ENCODE results near the gene DAAM1.

Gene DAAM1

GRCh38 chr14:59188461-59189090, at the start of gene DAAM1:
Gene DAAM1, plus strand, starts transcription at chr14:59188667. Its CDS starts 74,811 bp downstream, at chr14:59263478.
- DNase-seq (ENCODE audit: low read depth) = peak; percentile 97

DNA sequence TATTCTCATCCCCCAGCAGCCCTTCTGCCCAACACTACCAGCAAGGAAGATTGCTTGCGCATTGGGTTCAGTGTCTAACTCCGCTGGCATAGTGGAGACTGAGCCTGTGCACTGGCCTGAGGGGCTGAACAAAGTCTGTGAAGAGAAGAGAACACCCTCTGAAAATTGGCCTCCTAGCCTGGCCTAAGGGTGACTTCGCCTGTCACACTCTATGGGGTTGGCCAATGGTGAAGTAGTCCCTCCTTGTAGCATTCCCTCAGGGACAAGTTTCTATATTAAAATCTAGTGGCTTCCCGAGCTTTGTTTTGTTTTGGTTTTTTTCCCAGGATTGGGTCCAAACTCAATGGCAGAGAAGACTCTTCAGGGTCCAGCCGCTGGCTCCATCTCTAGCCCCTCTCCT, 49.1 kb upstream of the DAAM1 start:
- DNase-seq (ENCODE audit: low read depth) = no peak

GRCh38 chr14:59140106-59140843, 48.2 kb upstream of the DAAM1 start:
- no peak for DNase-seq (ENCODE audit: low read depth)

- DNase-seq (ENCODE audit: low read depth) = no peak
Measured at GRCh38 chr14:59146484-59146883, 42.0 kb upstream of the DAAM1 start.

GRCh38 chr14:59147007-59147406, 41.5 kb upstream of the DAAM1 start:
- no peak for DNase-seq (ENCODE audit: low read depth)

DNA sequence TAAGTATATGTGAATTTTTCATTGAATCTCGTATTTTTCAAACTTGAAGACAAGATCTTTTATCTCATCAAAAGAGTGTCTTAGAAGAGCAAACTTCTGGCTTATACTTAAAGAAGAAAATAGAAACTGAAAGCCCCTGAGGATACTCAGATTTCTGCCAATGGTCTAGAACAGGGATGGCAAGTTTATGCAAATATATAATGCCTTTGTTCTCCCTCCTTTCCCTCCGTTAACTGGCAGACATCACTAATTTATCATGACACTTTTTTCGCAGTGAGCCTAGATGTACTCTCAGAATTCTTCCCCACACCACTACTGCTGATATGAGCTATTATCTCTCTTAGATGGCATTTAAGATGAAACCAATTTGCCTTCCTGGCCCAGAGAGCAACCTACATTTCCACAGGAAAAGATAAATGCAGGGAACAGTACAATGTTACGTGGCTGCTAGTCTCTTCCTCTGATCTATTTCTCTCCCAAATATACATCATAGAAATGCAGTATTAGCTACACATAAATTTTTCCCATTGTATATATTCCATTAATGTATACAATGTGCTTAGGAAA, 40.0 kb upstream of the DAAM1 start:
- DNase-seq (ENCODE audit: low read depth) = no peak

GRCh38 chr14:59150990-59151389, 37.5 kb upstream of the DAAM1 start:
- no peak for DNase-seq (ENCODE audit: low read depth)

DNA sequence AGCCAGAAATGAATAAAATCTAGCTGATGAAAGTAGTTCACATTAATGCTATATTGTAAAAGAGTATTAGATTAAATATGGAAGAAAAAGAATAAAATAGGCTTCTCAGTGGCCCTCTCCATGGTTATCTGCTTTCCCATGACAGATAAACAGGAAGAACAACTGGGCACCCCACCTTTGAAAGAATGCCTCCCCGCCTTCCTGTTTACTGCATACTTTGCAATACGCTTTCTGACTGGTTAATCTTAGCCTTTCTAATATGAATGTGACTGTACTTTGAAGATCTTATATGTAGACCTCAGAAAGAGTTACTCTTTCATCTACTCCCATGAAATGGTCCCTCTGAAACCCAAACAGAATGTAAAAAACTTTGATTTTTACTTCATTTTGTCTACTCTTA, 34.1 kb upstream of the DAAM1 start:
- no peak for DNase-seq (ENCODE audit: low read depth)

DNA sequence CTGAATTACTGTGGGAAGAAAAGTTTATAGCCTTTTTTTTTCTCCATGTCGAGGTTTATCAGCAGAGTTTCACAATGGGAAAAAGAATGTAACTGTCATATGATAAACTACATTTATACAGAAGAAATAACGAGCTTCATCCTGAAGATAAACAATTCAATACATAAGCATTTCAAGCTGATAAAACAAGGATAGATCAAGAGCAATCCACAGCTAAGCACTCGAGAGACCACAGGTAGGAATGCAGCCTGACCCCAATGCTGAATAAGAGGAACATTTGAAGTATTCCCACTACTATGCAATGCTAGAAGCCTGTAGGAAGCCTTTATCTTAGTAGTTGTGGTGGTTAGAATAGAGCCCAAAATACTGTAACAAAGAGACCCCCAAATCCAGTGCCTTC, 32.6 kb upstream of the DAAM1 start:
- DNase-seq (ENCODE audit: low read depth) = no peak

DNA sequence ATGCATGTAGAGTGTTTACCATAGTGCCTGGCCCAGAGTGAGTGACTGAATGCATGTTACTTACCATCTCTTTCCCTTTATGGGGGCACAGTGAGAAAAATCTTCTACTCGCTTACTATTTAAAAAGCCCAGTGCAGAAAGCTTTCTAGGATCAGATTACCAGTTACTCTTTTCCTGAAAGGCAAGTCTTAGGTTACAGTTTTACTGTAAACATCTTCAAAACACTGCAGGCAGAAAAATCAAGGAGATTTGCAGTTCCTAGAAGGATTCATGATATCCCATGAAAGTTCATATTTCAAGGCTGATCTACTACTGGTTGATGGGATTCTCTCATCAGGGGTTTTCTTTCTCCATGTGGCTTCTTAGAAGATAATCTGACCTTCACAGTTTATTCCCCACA, 29.3 kb upstream of the DAAM1 start:
- DNase-seq (ENCODE audit: low read depth) = no peak

DNA sequence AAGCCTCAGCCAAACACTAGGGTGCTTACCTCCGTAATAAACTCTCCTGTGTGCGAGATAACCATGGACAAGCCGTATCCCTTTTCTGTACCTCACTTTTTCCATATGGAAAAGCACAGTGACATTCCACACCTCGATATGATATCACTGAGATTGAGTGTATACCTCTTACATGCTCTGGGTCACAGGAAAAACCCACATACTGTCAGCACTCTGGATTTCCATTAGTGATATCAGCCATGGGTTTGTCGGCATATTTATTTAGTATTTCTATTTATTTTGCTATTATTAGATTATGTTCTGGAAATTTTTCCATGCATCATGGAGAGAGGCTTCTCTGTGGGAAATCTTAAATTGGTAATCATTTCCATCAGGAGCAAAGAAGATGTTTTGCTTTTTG, 28.0 kb upstream of the DAAM1 start:
- no peak for DNase-seq (ENCODE audit: low read depth)

DNA sequence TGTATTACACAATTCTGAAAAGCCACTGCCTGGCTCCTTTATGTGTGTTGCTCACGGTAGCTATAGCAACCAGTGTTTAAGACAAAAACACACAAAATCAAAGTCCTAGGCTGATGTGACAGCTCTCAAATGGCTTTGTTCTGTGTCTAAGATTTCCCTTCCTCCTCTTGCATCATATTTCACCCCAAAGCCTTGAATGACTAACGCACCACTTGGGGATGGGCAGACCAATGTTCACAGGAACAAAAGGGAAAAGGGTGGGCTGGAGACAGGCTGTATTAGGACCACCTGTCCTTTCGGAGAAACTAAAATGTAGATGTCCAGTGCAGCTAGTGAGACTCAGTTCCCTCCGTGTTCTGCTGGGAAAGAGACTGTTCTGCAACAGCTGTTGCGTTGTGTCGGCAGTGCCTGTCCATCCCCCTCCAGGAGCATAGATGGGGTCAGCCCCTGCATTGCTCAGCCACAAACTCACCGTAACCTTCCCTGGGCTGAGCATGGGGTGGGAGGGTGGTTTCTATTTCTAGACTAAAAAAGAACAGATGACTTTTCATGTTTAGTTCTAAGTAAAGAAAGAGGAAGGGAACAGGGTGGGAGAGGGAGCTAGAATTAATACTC, 26.8 kb upstream of the DAAM1 start:
- DNase-seq (ENCODE audit: low read depth) = no peak

- DNase-seq (ENCODE audit: low read depth) = no peak
Measured at GRCh38 chr14:59166258-59166657, 22.2 kb upstream of the DAAM1 start.

DNA sequence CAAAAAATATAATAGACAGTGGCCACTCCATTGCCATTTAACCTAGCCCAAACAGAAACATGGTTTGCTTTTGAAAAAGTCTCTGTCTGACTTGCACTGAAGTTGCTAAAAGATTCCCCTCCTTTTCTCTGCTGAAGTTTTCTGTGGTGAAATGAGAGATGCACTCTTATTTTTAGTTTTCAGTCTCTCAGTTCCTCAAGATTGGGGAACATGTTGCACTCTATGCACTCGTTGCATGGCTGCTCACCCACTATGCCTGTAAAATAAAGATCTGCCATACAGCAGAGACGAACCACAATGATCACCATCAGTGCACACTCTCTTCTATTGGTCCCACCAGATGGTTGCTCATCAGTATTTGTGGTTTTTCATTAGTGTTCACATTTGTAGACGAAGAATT, 13.1 kb upstream of the DAAM1 start:
- no peak for DNase-seq (ENCODE audit: low read depth)

GRCh38 chr14:59176765-59177164, 11.7 kb upstream of the DAAM1 start:
- no peak for DNase-seq (ENCODE audit: low read depth)

- no peak for DNase-seq (ENCODE audit: low read depth)
Measured at GRCh38 chr14:59177262-59177661, 11.2 kb upstream of the DAAM1 start.

DNA sequence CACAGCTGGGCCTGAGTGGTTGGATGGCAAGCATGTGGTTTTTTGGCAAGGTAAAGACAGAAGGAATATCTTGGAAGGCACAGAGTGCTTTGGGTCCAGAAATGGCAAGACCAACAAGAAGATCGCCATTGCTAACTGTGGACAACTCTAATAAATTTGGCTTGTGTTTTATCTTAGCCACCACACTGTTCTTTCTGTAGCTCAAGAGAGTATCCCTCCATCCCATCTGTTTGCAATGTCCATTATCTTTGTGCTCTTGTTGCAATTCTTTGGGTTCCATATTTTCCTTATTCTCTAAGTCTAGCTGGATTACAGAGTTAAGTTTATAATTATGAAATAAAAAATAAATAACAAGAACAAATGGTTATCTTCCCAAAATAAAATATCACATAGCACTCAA, 6.7 kb upstream of the DAAM1 start:
- DNase-seq (ENCODE audit: low read depth) = no peak

DNA sequence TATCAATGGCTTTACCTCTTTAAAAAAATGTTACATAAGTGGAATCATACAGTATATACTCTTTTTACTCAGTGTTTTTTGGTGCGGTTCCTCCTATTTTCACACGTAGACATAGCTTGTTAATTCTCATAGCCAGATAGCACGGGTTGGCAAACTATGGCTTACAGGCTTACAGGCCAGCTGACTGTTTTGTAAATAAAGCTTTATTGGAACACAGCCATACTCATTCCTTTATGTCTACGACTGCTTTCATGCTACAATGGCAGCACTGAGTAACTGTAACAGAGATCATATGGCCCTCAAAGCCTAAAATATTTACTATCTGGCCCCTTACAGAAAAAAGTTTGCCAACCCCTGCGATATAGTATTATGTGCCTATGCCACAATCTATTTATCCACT, 5.8 kb upstream of the DAAM1 start:
- no peak for DNase-seq (ENCODE audit: low read depth)

DNA sequence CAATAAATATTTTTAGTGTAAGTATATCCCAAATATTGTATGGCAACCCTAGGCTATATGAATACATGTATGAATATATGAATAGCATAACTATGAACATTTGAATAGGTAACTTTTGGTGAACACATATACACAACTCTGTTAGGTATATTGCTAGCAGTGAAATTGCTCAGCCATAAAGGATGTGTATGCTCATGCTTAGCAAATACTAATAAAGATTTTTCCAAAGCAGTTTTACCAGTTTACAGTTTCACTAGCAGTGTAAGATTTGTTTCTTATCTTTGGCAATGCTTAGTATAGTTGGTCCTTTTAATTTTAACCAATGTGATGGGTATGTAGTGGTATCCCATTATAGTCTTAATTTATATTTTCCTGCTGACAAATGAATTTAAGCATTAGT, 5.3 kb upstream of the DAAM1 start:
- no peak for DNase-seq (ENCODE audit: low read depth)

GRCh38 chr14:59184396-59184795, 4.1 kb upstream of the DAAM1 start:
- DNase-seq (ENCODE audit: low read depth) = no peak

- DNase-seq (ENCODE audit: low read depth) = no peak
Measured at GRCh38 chr14:59185676-59186075, 2.8 kb upstream of the DAAM1 start.

- no peak for DNase-seq (ENCODE audit: low read depth)
Measured at GRCh38 chr14:59186306-59186705, 2.2 kb upstream of the DAAM1 start.

DNA sequence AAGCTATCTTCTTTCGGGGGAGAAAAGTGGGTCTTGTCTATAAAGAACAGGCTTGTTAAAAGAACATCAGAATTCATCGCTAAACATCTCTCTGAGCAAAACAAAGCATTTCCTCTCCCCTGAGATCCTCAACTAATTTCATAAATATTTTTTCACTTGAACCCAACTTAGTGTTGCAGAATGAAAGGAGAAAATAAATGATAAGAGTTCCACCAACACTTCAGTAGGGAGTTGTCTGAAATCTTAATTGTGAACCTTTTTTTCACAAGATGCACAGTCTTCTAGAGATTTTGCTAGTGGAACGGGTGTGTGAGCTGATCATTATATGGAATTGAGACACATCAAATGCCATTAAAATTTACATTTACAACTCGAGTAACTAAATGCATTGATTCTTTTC, 1.3 kb upstream of the DAAM1 start:
- DNase-seq (ENCODE audit: low read depth) = no peak

All from T-helper 22 cell (primary cell).